HCT116 (cell line): ENCODE data around the gene MCC. TPM values are rescaled to one million over a fixed set of nuclear protein-coding genes. Genes with fewer than 3 reads are reported as not detected.

Experiments used
- ATAC-seq: fragments of 200-7000 bp; cut with Tn5 transposase; 2 replicates; pipeline ENCODE4 v1.9.1; 2020; ENCODE audit warnings: mild to moderate bottlenecking, moderate library complexity
- BruUV-seq: library from RNA; stranded (reverse); fragments of 400-500 nt; replicated peaks from 2 replicates; lab custom pipeline; 2021; lab: Mats Ljungman, UMichigan
- CTCF ChIA-PET: fragments of 300-600 bp; sonication (Branson Sonifier 250); formaldehyde crosslinking; loops from one replicate; lab custom pipeline; 2021; ENCODE audit warnings: antibody characterized with exemption; lab: Charles Lee
- POLR2A ChIA-PET: fragments of 300-600, 350-600 bp; sonication (Branson Sonifier 250); formaldehyde crosslinking; loops from one replicate; lab custom pipeline; 2021; ENCODE audit warnings: antibody characterized with exemption; lab: Charles Lee
- RAD21 ChIA-PET, 2 experiments: fragments of 300-600 bp; sonication (Branson Sonifier 250); formaldehyde crosslinking; loops; one replicate each; lab custom pipeline; 2023; ENCODE audit warnings: low total read pairs in 2 of 2; ENCODE audit not compliant: uncharacterized antibody in 2 of 2, unreplicated experiment in 2 of 2, low non-redundant PET in 1 of 2; lab: Charles Lee
- DNase-seq: peaks from one replicate; pipeline ENCODE4 v3.0.0-alpha.2; 2010; ENCODE audit warnings: low read depth, low spot score
- H2AFZ ChIP-seq: fragments of 200-600 bp; shearing (Covaris generic), sonication (generic); 2 replicates; pipeline ENCODE4 v1.6.1; 2017; ENCODE audit warnings: low read depth, mixed run types, mixed read lengths, antibody characterized with exemption, low read length; ENCODE audit not compliant: poor library complexity, severe bottlenecking
- H3K27ac ChIP-seq: 2 replicates; pipeline ENCODE4 v1.5.1; 2012; ENCODE audit warnings: low read depth, low read length
- H3K27me3 ChIP-seq: fragments of 200-600 bp; sonication (generic); 2 replicates; pipeline ENCODE4 v1.6.1; 2016; ENCODE audit warnings: mixed run types, low read length, mixed read lengths; ENCODE audit not compliant: insufficient read depth
- H3K36me3 ChIP-seq, 2 experiments: fragments of 200-500 bp in 1 of 2; fragments of 200-600 bp in 1 of 2; sonication (Bioruptor generic) in 1 of 2; sonication (generic) in 1 of 2; 2 replicates each; pipeline versions ENCODE4 v1.5.1 to v1.6.1; 2014 to 2016; ENCODE audit warnings: low read length in 2 of 2, inconsistent platforms in 1 of 2, mixed read lengths in 1 of 2, mixed run types in 1 of 2; ENCODE audit not compliant: insufficient read depth in 2 of 2, control insufficient read depth in 1 of 2
- H3K4me1 ChIP-seq, 2 experiments: fragments of 200-600 bp in 1 of 2; sonication (generic) in 1 of 2; 2 replicates each; pipeline versions ENCODE4 v1.5.1 to v1.6.1; 2012 to 2017; ENCODE audit warnings: low read length in 2 of 2, inconsistent platforms in 1 of 2, mild to moderate bottlenecking in 1 of 2, mixed read lengths in 1 of 2, mixed run types in 1 of 2, moderate library complexity in 1 of 2; ENCODE audit not compliant: insufficient read depth in 2 of 2, control insufficient read depth in 1 of 2
- H3K4me2 ChIP-seq: fragments of 200-600 bp; sonication (generic); 2 replicates; pipeline ENCODE4 v1.6.1; 2017; ENCODE audit warnings: mixed run types, low read length, mixed read lengths
- H3K4me3 ChIP-seq, 2 experiments: fragments of 200-600 bp in 1 of 2; sonication (generic) in 1 of 2; replicated peaks in 1 of 2; 2 replicates each; pipeline ENCODE4 v1.5.1; 2011 to 2016; ENCODE audit warnings: low read length in 2 of 2, control low read depth in 1 of 2, low read depth in 1 of 2, mild to moderate bottlenecking in 1 of 2, mixed read lengths in 1 of 2, mixed run types in 1 of 2
- H3K79me2 ChIP-seq: fragments of 200-600 bp; sonication (generic); 2 replicates; pipeline ENCODE4 v1.6.1; 2017; ENCODE audit warnings: mild to moderate bottlenecking, mixed run types, low read length, moderate library complexity, mixed read lengths; ENCODE audit not compliant: insufficient read depth
- H3K9ac ChIP-seq: fragments of 200-600 bp; sonication (generic); 2 replicates; pipeline ENCODE4 v1.6.1; 2016; ENCODE audit warnings: low read length, mixed read lengths
- H3K9me2 ChIP-seq: fragments of 200-600 bp; sonication (generic), shearing (Covaris generic); 2 replicates; pipeline ENCODE4 v1.6.1; 2017; ENCODE audit warnings: mixed run types, mild to moderate bottlenecking, moderate library complexity; ENCODE audit not compliant: insufficient read depth
- H3K9me3 ChIP-seq, 2 experiments: fragments of 200-500 bp in 1 of 2; fragments of 200-600 bp in 1 of 2; sonication (Bioruptor generic) in 1 of 2; sonication (generic) in 1 of 2; 2 replicates each; pipeline ENCODE4 v1.6.1; 2014 to 2017; ENCODE audit warnings: low read length in 2 of 2, mixed read lengths in 2 of 2, inconsistent platforms in 1 of 2, low read depth in 1 of 2, mild to moderate bottlenecking in 1 of 2, mixed run types in 1 of 2, moderate library complexity in 1 of 2; ENCODE audit not compliant: control insufficient read depth in 1 of 2, insufficient read depth in 1 of 2
- H4K20me1 ChIP-seq: fragments of 200-600 bp; sonication (generic), shearing (Covaris generic); 2 replicates; pipeline ENCODE4 v1.6.1; 2017; ENCODE audit warnings: mixed run types, mild to moderate bottlenecking, moderate library complexity; ENCODE audit not compliant: insufficient read depth
- CBX3 ChIP-seq: IDR thresholded peaks from 2 replicates; pipeline ENCODE4 v1.6.1; 2012; ENCODE audit warnings: low read depth
- CEBPB ChIP-seq: IDR thresholded peaks from 2 replicates; pipeline ENCODE4 v1.6.1; 2012; ENCODE audit warnings: low read depth
- EGR1 ChIP-seq: IDR thresholded peaks from 2 replicates; pipeline ENCODE4 v1.6.1; 2012; ENCODE audit warnings: low read depth
- EZH2phosphoT487 ChIP-seq: fragments of 200-600 bp; IDR thresholded peaks from 2 replicates; pipeline ENCODE4 v1.6.1; 2018; ENCODE audit warnings: antibody characterized with exemption, borderline replicate concordance
- FOSL1 ChIP-seq: IDR thresholded peaks from 2 replicates; pipeline ENCODE4 v1.6.1; 2012; ENCODE audit warnings: low read depth
- JUND ChIP-seq: IDR thresholded peaks from 2 replicates; pipeline ENCODE4 v1.6.1; 2012
- POLR2A ChIP-seq: IDR thresholded peaks from 2 replicates; pipeline ENCODE4 v1.7.0; 2011; ENCODE audit warnings: borderline replicate concordance; ENCODE audit not compliant: insufficient read depth, insufficient read length; ENCODE audit errors: extremely low read depth
- POLR2AphosphoS5 ChIP-seq: IDR thresholded peaks from 2 replicates; pipeline ENCODE4 v1.6.1; 2011; ENCODE audit warnings: mild to moderate bottlenecking, low read depth, low read length, moderate library complexity
- SIN3A ChIP-seq: IDR thresholded peaks from 2 replicates; pipeline ENCODE4 v1.6.1; 2012; ENCODE audit warnings: low read depth
- SP1 ChIP-seq: IDR thresholded peaks from 2 replicates; pipeline ENCODE4 v1.6.1; 2012; ENCODE audit warnings: low read depth
- SRF ChIP-seq: IDR thresholded peaks from 2 replicates; pipeline ENCODE4 v1.6.1; 2012; ENCODE audit warnings: low read depth
- YY1 ChIP-seq: IDR thresholded peaks from 2 replicates; pipeline ENCODE4 v1.6.1; 2011; ENCODE audit warnings: low read length, low read depth, moderate library complexity, mild to moderate bottlenecking; ENCODE audit not compliant: insufficient replicate concordance; ENCODE audit errors: extremely low read depth
- ZFX ChIP-seq: fragments of 450-650 bp; IDR thresholded peaks from 2 replicates; pipeline ENCODE4 v1.6.1; 2017
- intact Hi-C: fragments of 100-400 bp; cut with micrococcal nuclease; formaldehyde crosslinking; loops from 2 replicates; pipeline ENCODE4 v1.10.0; 2022
- total RNA-seq: library from RNA; stranded (reverse); gene quantifications from one replicate; pipeline ENCODE4 v1.2.1, GENCODE V29; 2021; ENCODE audit not compliant: unreplicated experiment
- TF ChIP-seq, protein P1 (sequence below): IDR thresholded peaks from 2 replicates; pipeline ENCODE4 v1.6.1; 2012
- TF ChIP-seq, protein P2 (sequence below): IDR thresholded peaks from 2 replicates; pipeline ENCODE4 v1.6.1; 2011; ENCODE audit warnings: mild to moderate bottlenecking, low read length, moderate library complexity; ENCODE audit not compliant: insufficient replicate concordance; ENCODE audit errors: extremely low read depth

MCC gene
- total RNA-seq, 1 experiment from 2014 or later, result 20.1 TPM

DNA sequence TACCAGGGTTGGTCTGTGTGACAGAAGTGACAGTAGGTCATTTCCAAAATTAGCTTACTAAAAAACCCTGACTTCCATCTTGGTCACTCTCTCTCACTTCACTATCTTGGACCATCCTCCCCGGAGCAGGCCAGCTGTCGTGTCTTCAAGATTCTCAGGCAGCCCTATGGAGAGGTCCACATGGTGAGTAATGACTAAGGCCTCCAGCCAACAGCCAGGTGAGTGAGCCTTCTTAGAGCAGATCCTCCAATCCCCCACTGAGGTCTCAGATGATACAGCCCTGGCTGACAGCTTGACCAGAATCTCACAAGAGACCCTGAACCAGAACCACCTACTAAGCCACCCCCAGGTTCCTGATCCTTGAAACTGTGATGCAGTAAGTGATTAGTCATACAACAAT, 419.7 kb downstream of the MCC start:
- H4K20me1 ChIP-seq, result no peaks in the 10 kb centered on the region
- DNase-seq (no peak), ATAC-seq (no peak)
- H2AFZ ChIP-seq, result no peak overlapping the region
- H3K27me3 ChIP-seq, result no peaks in the 10 kb centered on the region
- no peak overlapping the region for H3K4me3 ChIP-seq
- H3K27ac ChIP-seq, result no peak overlapping the region
- H3K36me3 ChIP-seq, result no peaks in the 10 kb centered on the region
- H3K9ac ChIP-seq, result no peak overlapping the region
- intact Hi-C loops, result no loop called here
- POLR2A ChIA-PET, result no interaction called here
- no peaks in the 10 kb centered on the region for H3K9me3 ChIP-seq
- CTCF ChIA-PET, result no interaction called here
- H3K79me2 ChIP-seq, result no peaks in the 10 kb centered on the region
- no peak overlapping the region for H3K4me2 ChIP-seq
- peaks cover 4 to 5% of the 10 kb centered on the region in 2 experiments; a peak in 2 of 4 replicates for H3K4me1 ChIP-seq
- RAD21 ChIA-PET, result no interaction called here
- TF ChIP-seq POLR2AphosphoS5 (no peak), POLR2A (no peak)
- no peaks in the 10 kb centered on the region for H3K9me2 ChIP-seq
- no TSS peak for BruUV-seq

DNA sequence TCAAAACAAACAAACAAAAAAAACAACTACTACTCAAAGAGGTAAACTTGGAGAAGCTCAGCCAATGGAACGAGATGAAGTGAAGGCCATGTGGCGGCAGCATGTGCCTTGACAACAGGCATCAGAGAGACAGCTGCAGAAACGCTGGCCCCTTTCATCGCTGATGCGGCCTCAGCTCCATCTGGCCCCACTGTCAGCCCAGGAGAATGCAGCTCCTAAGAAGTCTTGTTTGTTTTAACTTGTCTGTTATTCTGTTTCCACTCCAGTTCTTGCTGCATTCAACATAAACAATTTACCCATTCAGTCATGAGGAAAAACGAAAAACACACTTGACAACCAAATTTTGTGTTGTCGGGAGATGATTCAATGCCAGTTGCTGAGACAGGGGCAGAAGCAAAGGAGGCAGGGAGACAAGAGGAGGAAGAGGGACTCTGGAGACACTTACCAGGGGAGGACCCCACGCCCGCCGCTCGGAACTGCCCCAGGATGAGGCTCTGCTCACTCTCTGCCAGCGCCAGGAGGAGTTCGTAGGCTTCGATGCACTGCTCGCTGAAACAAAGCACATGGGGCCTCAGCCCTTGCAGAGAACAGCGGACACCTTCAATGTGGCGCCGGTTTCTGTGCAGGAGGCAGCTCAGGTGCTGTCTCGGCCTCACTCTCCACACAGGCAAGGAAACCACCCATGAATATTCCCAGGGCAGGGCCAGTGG, 420.5 kb downstream of the MCC start:
- no peak overlapping the region for H3K4me2 ChIP-seq
- H2AFZ ChIP-seq, result no peak overlapping the region
- H3K36me3 ChIP-seq, result no peaks in the 10 kb centered on the region
- no peak overlapping the region for H3K27ac ChIP-seq
- RAD21 ChIA-PET, result no interaction called here
- POLR2A ChIA-PET, result no interaction called here
- H3K4me3 ChIP-seq, result no peak overlapping the region
- no peaks in the 10 kb centered on the region for H3K9me2 ChIP-seq
- no TSS peak for BruUV-seq
- TF ChIP-seq SRF (no peak), POLR2A (no peak), SP1 (no peak), ZFX (no peak), FOSL1 (no peak), POLR2AphosphoS5 (no peak), CEBPB (no peak), EGR1 (no peak), SIN3A (no peak), CBX3 (no peak), JUND (no peak), EZH2phosphoT487 (no peak), YY1 (no peak)
- TF ChIP-seq, protein P1, sequence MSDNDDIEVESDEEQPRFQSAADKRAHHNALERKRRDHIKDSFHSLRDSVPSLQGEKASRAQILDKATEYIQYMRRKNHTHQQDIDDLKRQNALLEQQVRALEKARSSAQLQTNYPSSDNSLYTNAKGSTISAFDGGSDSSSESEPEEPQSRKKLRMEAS, result no peak
- TF ChIP-seq, protein P2, sequence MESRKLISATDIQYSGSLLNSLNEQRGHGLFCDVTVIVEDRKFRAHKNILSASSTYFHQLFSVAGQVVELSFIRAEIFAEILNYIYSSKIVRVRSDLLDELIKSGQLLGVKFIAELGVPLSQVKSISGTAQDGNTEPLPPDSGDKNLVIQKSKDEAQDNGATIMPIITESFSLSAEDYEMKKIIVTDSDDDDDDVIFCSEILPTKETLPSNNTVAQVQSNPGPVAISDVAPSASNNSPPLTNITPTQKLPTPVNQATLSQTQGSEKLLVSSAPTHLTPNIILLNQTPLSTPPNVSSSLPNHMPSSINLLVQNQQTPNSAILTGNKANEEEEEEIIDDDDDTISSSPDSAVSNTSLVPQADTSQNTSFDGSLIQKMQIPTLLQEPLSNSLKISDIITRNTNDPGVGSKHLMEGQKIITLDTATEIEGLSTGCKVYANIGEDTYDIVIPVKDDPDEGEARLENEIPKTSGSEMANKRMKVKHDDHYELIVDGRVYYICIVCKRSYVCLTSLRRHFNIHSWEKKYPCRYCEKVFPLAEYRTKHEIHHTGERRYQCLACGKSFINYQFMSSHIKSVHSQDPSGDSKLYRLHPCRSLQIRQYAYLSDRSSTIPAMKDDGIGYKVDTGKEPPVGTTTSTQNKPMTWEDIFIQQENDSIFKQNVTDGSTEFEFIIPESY, result no peak
- no peak for ATAC-seq
- no peaks in the 10 kb centered on the region for H3K9me3 ChIP-seq
- peaks cover 4 to 5% of the 10 kb centered on the region in 2 experiments; a peak in 2 of 4 replicates for H3K4me1 ChIP-seq
- no peak overlapping the region for H3K9ac ChIP-seq
- intact Hi-C loops, result no loop called here
- no peak for DNase-seq
- no peaks in the 10 kb centered on the region for H4K20me1 ChIP-seq
- H3K27me3 ChIP-seq, result no peaks in the 10 kb centered on the region
- CTCF ChIA-PET, result no interaction called here
- H3K79me2 ChIP-seq, result no peaks in the 10 kb centered on the region
